HepG2 (cell line): ENCODE data around the gene MAP3K14. TPM values are rescaled to one million over a fixed set of nuclear protein-coding genes. Genes with fewer than 3 reads are reported as not detected.

Experiments used
- ATAC-seq: fragments of 200-7000 bp; cut with Tn5 transposase; 3 replicates; pipeline ENCODE4 v1.9.1; 2020; ENCODE audit warnings: mild to moderate bottlenecking, moderate library complexity
- BruUV-seq: library from RNA; stranded (reverse); fragments of 400-500 nt; replicated peaks from 2 replicates; lab custom pipeline; 2021; lab: Mats Ljungman, UMichigan
- CTCF ChIA-PET: fragments of 300-600 bp; formaldehyde crosslinking; extraction: SDS; loops from one replicate; lab custom pipeline; 2021; ENCODE audit warnings: low total read pairs, inconsistent platforms, low intra/inter-chr PET ratio; lab: Yijun Ruan, JAX
- POLR2A ChIA-PET: fragments of 350-600 bp; sonication (Branson Sonifier 250); formaldehyde crosslinking; loops from one replicate; lab custom pipeline; 2020; ENCODE audit warnings: antibody characterized with exemption, inconsistent platforms; lab: Yijun Ruan, JAX
- DNase-seq: peaks from one replicate; pipeline ENCODE4 v3.0.0-alpha.2; 2015; ENCODE audit warnings: low spot score
- FAIRE-seq: peaks from 3 replicates; lab custom pipeline; 2011; peaks lifted over from hg19 to GRCh38; lab: Jason Lieb, UNC
- H2AFZ ChIP-seq: one replicate; pipeline ENCODE4 v1.6.1; 2011; ENCODE audit warnings: low read length, inconsistent platforms
- H3K27ac ChIP-seq: fragments of 300-600 bp; 3 replicates; pipeline ENCODE4 v1.8.0; 2011; ENCODE audit warnings: mixed run types, mild to moderate bottlenecking, mixed read lengths, low read length, inconsistent platforms; ENCODE audit not compliant: insufficient read depth; ENCODE audit errors: extremely low read length
- H3K27me3 ChIP-seq, 2 experiments: fragments of 200-600 bp in 1 of 2; 2 replicates in 1 of 2; 3 replicates in 1 of 2; pipeline versions ENCODE4 v1.6.0 to v1.8.0; 2011; ENCODE audit warnings: low read length in 2 of 2, mild to moderate bottlenecking in 2 of 2, moderate library complexity in 2 of 2, inconsistent platforms in 1 of 2; ENCODE audit not compliant: insufficient read depth in 2 of 2, control insufficient read depth in 1 of 2
- H3K36me3 ChIP-seq, 2 experiments: fragments of 200-600 bp in 1 of 2; replicated peaks in 1 of 2; 2 replicates in 1 of 2; 3 replicates in 1 of 2; pipeline versions ENCODE4 v1.5.1 to v1.8.0; 2011; ENCODE audit warnings: low read length in 2 of 2, inconsistent platforms in 1 of 2; ENCODE audit not compliant: insufficient read depth in 2 of 2, control insufficient read depth in 1 of 2
- H3K4me1 ChIP-seq: 2 replicates; pipeline ENCODE4 v1.5.1; 2012; ENCODE audit warnings: low read length, inconsistent platforms; ENCODE audit not compliant: insufficient read depth
- H3K4me2 ChIP-seq: 2 replicates; pipeline ENCODE4 v1.6.0; 2011; ENCODE audit warnings: low read depth, low read length, inconsistent platforms
- H3K4me3 ChIP-seq, 3 experiments: fragments of 200-600 bp in 1 of 3; sonication (generic), shearing (Covaris generic) in 1 of 3; replicated peaks in 1 of 3; 2 replicates each; pipeline ENCODE4 v1.5.1; 2011 to 2016; ENCODE audit warnings: low read length in 3 of 3, inconsistent platforms in 2 of 3, low read depth in 2 of 3, mild to moderate bottlenecking in 2 of 3, control low read depth in 1 of 3, mixed read lengths in 1 of 3; ENCODE audit not compliant: insufficient read depth in 1 of 3
- H3K79me2 ChIP-seq: one replicate; pipeline ENCODE4 v1.6.1; 2011; ENCODE audit warnings: low read length, inconsistent platforms; ENCODE audit not compliant: insufficient read depth
- H3K9ac ChIP-seq: 2 replicates; pipeline ENCODE4 v1.6.0; 2011; ENCODE audit warnings: mild to moderate bottlenecking, low read depth, low read length, inconsistent platforms; ENCODE audit not compliant: insufficient read depth
- H3K9me3 ChIP-seq: 2 replicates; pipeline ENCODE4 v1.5.1; 2012; ENCODE audit warnings: mild to moderate bottlenecking, low read length
- H4K20me1 ChIP-seq: 2 replicates; pipeline ENCODE4 v1.6.0; 2011; ENCODE audit warnings: inconsistent platforms, mild to moderate bottlenecking, low read length, moderate library complexity; ENCODE audit not compliant: insufficient read depth
- HMGXB3 ChIP-seq: sonication (generic); formaldehyde crosslinking; IDR thresholded peaks from 2 replicates; pipeline ENCODE4 v1.4.0; 2020; ENCODE audit warnings: missing genetic modification reagents, borderline replicate concordance
- KLF6 ChIP-seq: IDR thresholded peaks from 2 replicates; pipeline ENCODE4 v1.8.0; 2016; ENCODE audit warnings: missing biosample characterization, missing genetic modification reagents
- SAFB2 ChIP-seq: sonication (generic); formaldehyde crosslinking; IDR thresholded peaks from 2 replicates; pipeline ENCODE4 v1.5.1; 2020; ENCODE audit warnings: missing genetic modification reagents, low read depth, mild to moderate bottlenecking, borderline replicate concordance
- ZNF564 ChIP-seq: sonication (generic); formaldehyde crosslinking; IDR thresholded peaks from 2 replicates; pipeline ENCODE4 v1.8.1; 2023; ENCODE audit warnings: mild to moderate bottlenecking, missing genetic modification reagents
- WGBS: methylation state at CpG from one replicate; pipeline ENCODE4 v1.1.6; 2017; ENCODE audit warnings: low lambda C conversion rate; 5-methylcytosine and 5-hydroxymethylcytosine counted together
- in situ Hi-C: cut with HindIII; loops from 2 replicates; pipeline ENCODE4 v1.10.0; 2017; ENCODE audit warnings: low pct_unique_long_range_greater_than_20kb; ENCODE audit not compliant: extremely low pct_ligation_motif_present
- intact Hi-C: fragments of 100-400 bp; cut with micrococcal nuclease; formaldehyde crosslinking; loops from one replicate; pipeline ENCODE4 v1.10.0; 2022; ENCODE audit not compliant: unreplicated experiment
- polyA plus RNA-seq, 8 experiments: library from polyadenylated mRNA; depleted of rRNA in 3 of 8; stranded (reverse) in 7 of 8; unstranded in 1 of 8; fragments of >200 nt; fragmentation: Illumina TruSeq in 4 of 8; extraction: Trizol in 4 of 8; gene quantifications; 2 replicates each; pipeline versions ENCODE4 v1.2.1 to v1.2.3, GENCODE V29; 2011 to 2016; ENCODE audit warnings: low read depth in 4 of 8, missing spikeins in 1 of 8, mixed read lengths in 1 of 8; ENCODE audit not compliant: insufficient read depth in 1 of 8
- total RNA-seq, 5 experiments: library from RNA; depleted of rRNA; stranded (reverse); fragments of >200 nt; fragmentation: Illumina TruSeq; extraction: Trizol; gene quantifications; 2 replicates each; pipeline ENCODE4 v1.2.3, GENCODE V29; 2016; ENCODE audit warnings: low read depth in 1 of 5

MAP3K14 gene
- total and polyA plus RNA-seq, 2 of the 13 experiments (the other 11 are each of a cell fraction or from before 2014, with no cell fraction given), result 2.6 TPM

GRCh38 chr17:45342306-45342705 lies 25.5 kb upstream of the MAP3K14 start:
- H3K4me3 ChIP-seq, result no peak overlapping the region
- POLR2A ChIA-PET, result no interaction called here
- no peak overlapping the region for H3K9ac ChIP-seq

More at GRCh38 chr17:45342306-45342705, 25.5 kb upstream of the MAP3K14 start:
- Histone ChIP-seq H3K79me2 (no peaks in the 10 kb centered on the region), H3K27ac (no peak overlapping the region)
- DNase-seq (no peak), FAIRE-seq (no peak)
- intact Hi-C loops, result no loop called here
- WGBS, result 84% methylated on average over 11 of the region's 11 CpGs
- TF ChIP-seq HMGXB3 (CRISPR knock-in tag) (no peak), ZNF564 (CRISPR knock-in tag) (no peak), SAFB2 (CRISPR knock-in tag) (no peak), KLF6 (CRISPR knock-in tag) (no peak)
- TF ChIP-seq, all 625 proteins: peak for 0
- peak overlapping the region; percentile 56; the same call in 1 of the 2 replicates for H3K4me2 ChIP-seq
- no peaks in the 10 kb centered on the region for H4K20me1 ChIP-seq
- H3K4me1 ChIP-seq, result peaks cover 17% of the 10 kb centered on the region
- no peaks in the 10 kb centered on the region for H3K9me3 ChIP-seq
- no peak for ATAC-seq
- H3K27me3 ChIP-seq, result peaks cover 2 to 25% of the 10 kb centered on the region in 2 experiments; a peak in 2 of 5 replicates
- in situ Hi-C loops, result no loop called here
- H2AFZ ChIP-seq, result no peak overlapping the region
- H3K36me3 ChIP-seq, result no peaks in the 10 kb centered on the region
- BruUV-seq, result no TSS peak
- CTCF ChIA-PET, result no interaction called here
